GM15510 (cell line): ENCODE data around the gene SRP14.

Source experiments
- POLR2A ChIP-seq: IDR thresholded peaks from 3 replicates; pipeline ENCODE4 v1.6.1; 2011; ENCODE audit warnings: borderline replicate concordance; ENCODE audit not compliant: insufficient read length; ENCODE audit errors: extremely low read depth

Gene SRP14

GRCh38 chr15:40029979-40030893 lies 8.7 kb downstream of the SRP14 start:
- TF ChIP-seq POLR2A, result no peak

GRCh38 chr15:40028853-40029252 lies 10.1 kb downstream of the SRP14 start:
- no peak for TF ChIP-seq POLR2A

- no peak for TF ChIP-seq POLR2A
Observed at GRCh38 chr15:40028193-40028592, 10.8 kb downstream of the SRP14 start.

GRCh38 chr15:40016224-40016865 lies 22.6 kb downstream of the SRP14 start:
- TF ChIP-seq POLR2A, result no peak

- no peak for TF ChIP-seq POLR2A
Observed at GRCh38 chr15:40014390-40014789, 24.6 kb downstream of the SRP14 start.

GRCh38 chr15:40011303-40011702 lies 27.7 kb downstream of the SRP14 start:
- no peak for TF ChIP-seq POLR2A

GRCh38 chr15:40010686-40011085 lies 28.3 kb downstream of the SRP14 start:
- no peak for TF ChIP-seq POLR2A

GRCh38 chr15:40008061-40008765 lies 30.8 kb downstream of the SRP14 start:
- TF ChIP-seq POLR2A, result no peak

GRCh38 chr15:40006646-40007045 lies 32.3 kb downstream of the SRP14 start:
- TF ChIP-seq POLR2A, result no peak

GRCh38 chr15:40006003-40006402 lies 33.0 kb downstream of the SRP14 start:
- no peak for TF ChIP-seq POLR2A

GRCh38 chr15:40003116-40003916 lies 35.7 kb downstream of the SRP14 start:
- no peak for TF ChIP-seq POLR2A

GRCh38 chr15:40002295-40002694 lies 36.7 kb downstream of the SRP14 start:
- TF ChIP-seq POLR2A, result no peak

- no peak for TF ChIP-seq POLR2A
Observed at GRCh38 chr15:39999538-40000200, 39.3 kb downstream of the SRP14 start.

- TF ChIP-seq POLR2A, result no peak
Observed at GRCh38 chr15:39998511-39999077, 40.4 kb downstream of the SRP14 start.

GRCh38 chr15:39997639-39998038 lies 41.3 kb downstream of the SRP14 start:
- TF ChIP-seq POLR2A, result no peak

- no peak for TF ChIP-seq POLR2A
Observed at GRCh38 chr15:39997031-39997430, 42.0 kb downstream of the SRP14 start.
